ENCODE measurements around the gene CARD10. TPM values are rescaled to one million over a fixed set of nuclear protein-coding genes. Genes with fewer than 3 reads are reported as not detected.
"Not testable (repeated sequence)": the region's sequence is repeated elsewhere in the genome, so short reads cannot be mapped to it uniquely, and the experiment has no call there.

CARD10 gene
- total RNA-seq, 1 donor from 2014 or later = 9.0 TPM

GRCh38 chr22:37551981-37552380, 32.8 kb upstream of the CARD10 start:
- H3K27me3 ChIP-seq (ENCODE audit: low read depth) = no peaks in the 10 kb centered on the region
- H3K4me3 ChIP-seq = no peak overlapping the region
- peak overlapping the region; percentile 90 for H3K27ac ChIP-seq (replicated peaks)
- H3K4me1 ChIP-seq = peaks cover 72% of the 10 kb centered on the region
- TF ChIP-seq CTCF (IDR thresholded peaks at IDR 0.05; ENCODE audit: borderline replicate concordance) = no peak
- DNase-seq = no peak
- no peaks in the 10 kb centered on the region for H3K9me3 ChIP-seq (replicated peaks)
- no peaks in the 10 kb centered on the region for H3K36me3 ChIP-seq
- intact Hi-C loops (cut with micrococcal nuclease) = no loop called here

DNA sequence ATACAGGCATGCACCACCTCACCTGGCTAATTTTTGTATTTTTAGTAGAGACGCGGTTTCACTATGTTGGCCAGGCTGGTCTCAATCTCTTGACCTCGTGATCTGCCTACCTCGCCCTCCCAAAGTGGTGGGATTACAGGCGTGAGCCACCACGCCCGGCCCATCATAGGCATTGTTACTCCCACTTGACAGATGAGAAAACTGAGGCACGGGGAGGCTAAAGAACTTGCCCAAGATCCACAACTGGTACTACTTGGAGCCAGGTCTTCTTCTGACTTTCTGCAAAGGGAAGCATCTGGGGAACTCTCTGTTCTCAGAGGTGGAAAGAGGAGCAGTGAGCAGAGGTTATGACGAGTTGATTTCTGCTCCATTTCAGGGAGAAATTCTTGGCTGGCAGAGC, 31.7 kb upstream of the CARD10 start:
- intact Hi-C loops (cut with micrococcal nuclease); H3K4me3 ChIP-seq; H3K27me3 ChIP-seq (ENCODE audit: low read depth); H3K36me3 ChIP-seq; H3K9me3 ChIP-seq (replicated peaks); DNase-seq: not testable (repeated sequence)
- Histone ChIP-seq H3K4me1 (peaks cover 74% of the 10 kb centered on the region), H3K27ac (replicated peaks) (peak overlapping the region; percentile 90)

DNA sequence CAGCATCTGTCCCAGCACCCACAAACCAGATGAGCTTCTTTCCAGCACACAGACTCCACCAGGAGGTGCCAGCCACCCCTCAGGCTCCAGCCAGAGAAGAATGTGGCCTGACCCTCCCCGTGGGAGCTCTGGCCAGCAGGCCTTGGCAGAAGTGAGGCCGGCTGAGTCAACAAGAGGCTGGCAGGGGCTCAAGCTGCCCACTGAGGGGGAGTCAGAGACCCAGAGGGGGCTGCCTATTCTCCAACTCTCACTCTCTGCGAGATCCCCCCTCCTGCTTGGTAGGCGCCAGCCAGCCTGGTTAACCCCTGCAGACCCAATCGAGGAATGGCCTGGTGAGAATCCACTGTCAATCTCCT, 30.5 kb upstream of the CARD10 start:
- intact Hi-C loops (cut with micrococcal nuclease) = no loop called here
- TF ChIP-seq CTCF (IDR thresholded peaks at IDR 0.05; ENCODE audit: borderline replicate concordance) = peak; percentile 39
- no peak overlapping the region for H3K4me3 ChIP-seq
- no peaks in the 10 kb centered on the region for H3K36me3 ChIP-seq
- H3K27me3 ChIP-seq (ENCODE audit: low read depth) = peaks cover 3% of the 10 kb centered on the region
- no peak for DNase-seq
- H3K9me3 ChIP-seq (replicated peaks) = no peaks in the 10 kb centered on the region
- H3K4me1 ChIP-seq = peaks cover 86% of the 10 kb centered on the region
- H3K27ac ChIP-seq (replicated peaks) = peak overlapping the region; percentile 90

- Histone ChIP-seq H3K36me3 (no peaks in the 10 kb centered on the region), H3K27me3 (ENCODE audit: low read depth) (peaks cover 5% of the 10 kb centered on the region), H3K27ac (replicated peaks) (peak overlapping the region; percentile 94), H3K9me3 (replicated peaks) (no peaks in the 10 kb centered on the region), H3K4me1 (peaks cover 76% of the 10 kb centered on the region), H3K4me3 (no peak overlapping the region)
- TF ChIP-seq CTCF (IDR thresholded peaks at IDR 0.05; ENCODE audit: borderline replicate concordance) = no peak
- intact Hi-C loops (cut with micrococcal nuclease) = no loop called here
- DNase-seq = no peak
These were observed 28.1 kb upstream of the CARD10 start for GRCh38 chr22:37547251-37547741.

DNA sequence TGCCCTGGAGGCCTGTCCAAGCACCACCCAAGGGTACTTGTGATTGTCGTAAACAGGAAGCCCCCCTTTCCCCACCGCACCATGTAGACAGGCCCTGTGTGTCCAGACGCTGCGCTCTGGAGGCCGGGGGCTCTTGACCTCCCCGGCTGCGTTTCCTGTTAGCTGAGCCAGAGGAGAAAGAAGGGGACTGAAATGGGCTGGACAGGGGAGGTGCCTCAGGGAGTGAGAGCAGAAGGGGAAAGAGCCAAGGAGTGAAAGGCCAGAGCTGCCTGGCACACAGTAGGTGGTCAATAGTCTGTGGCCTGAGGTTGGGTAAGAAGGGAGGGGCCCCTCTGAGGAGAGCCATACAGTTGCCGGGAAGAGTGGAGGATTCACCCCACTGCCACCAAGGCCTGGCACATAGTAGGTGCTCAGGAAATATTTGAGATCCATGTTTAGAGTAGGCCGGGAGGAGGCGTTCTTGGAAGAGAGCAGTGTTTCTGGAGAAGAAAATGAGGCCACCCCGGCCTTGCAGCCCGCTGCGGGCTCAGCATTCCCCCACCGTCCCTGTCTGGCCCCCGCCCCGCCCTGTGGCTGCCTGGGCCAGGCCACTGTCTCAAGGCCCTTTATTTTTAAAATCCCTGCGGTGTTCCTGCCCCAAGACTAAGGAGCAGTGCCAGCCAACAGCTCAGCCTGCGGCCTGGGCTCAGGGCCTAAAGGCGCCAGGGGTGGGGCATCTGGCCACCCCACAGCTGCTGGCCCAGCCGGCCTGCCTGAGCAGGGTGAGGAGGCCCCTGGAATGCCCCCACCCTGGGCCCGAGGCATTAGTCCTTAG, 27.4 kb upstream of the CARD10 start:
- DNase-seq = peak; percentile 78
- H3K9me3 ChIP-seq (replicated peaks) = no peaks in the 10 kb centered on the region
- H3K27me3 ChIP-seq (ENCODE audit: low read depth) = peaks cover 5% of the 10 kb centered on the region
- H3K27ac ChIP-seq (replicated peaks) = peak overlapping the region; percentile 94
- TF ChIP-seq CTCF (IDR thresholded peaks at IDR 0.05; ENCODE audit: borderline replicate concordance) = peak; percentile 18
- H3K4me3 ChIP-seq = peak overlapping the region; percentile 53
- H3K36me3 ChIP-seq = no peaks in the 10 kb centered on the region
- intact Hi-C loops (cut with micrococcal nuclease) = no loop called here
- H3K4me1 ChIP-seq = peaks cover 69% of the 10 kb centered on the region

All from left ventricle myocardium inferior (tissue), 1 donor.